Psoas muscle (tissue), 8 donors: Measurements from ENCODE around the gene CFAP46. TPM values are rescaled to one million over a fixed set of nuclear protein-coding genes. Genes with fewer than 3 reads are reported as not detected.
"Not testable (repeated sequence)": the region's sequence is repeated elsewhere in the genome, so short reads cannot be mapped to it uniquely, and the experiment has no call there.

Source experiments
- ATAC-seq, 4 donors: fragments of 200-7000 bp; cut with Tn5 transposase; one replicate each; pipeline ENCODE4 v1.9.1; 2020; ENCODE audit warnings: moderate library complexity in 3 of 4, mild to moderate bottlenecking in 2 of 4
- DNase-seq, 2 donors: peaks; one replicate each; pipeline ENCODE4 v3.0.0-alpha.2; 2020
- H3K27ac ChIP-seq: fragments of 200-600 bp; one replicate; pipeline ENCODE4 v1.8.0; 2022
- H3K27me3 ChIP-seq, 3 donors: fragments of 200-600 bp in 1 of 3; one replicate each; pipeline versions ENCODE4 v1.6.1 to v1.8.0; 2013 to 2022; ENCODE audit warnings: low read length in 2 of 3, mild to moderate bottlenecking in 2 of 3, moderate library complexity in 1 of 3; ENCODE audit not compliant: insufficient read depth in 3 of 3
- H3K36me3 ChIP-seq, 2 donors: fragments of 200-600 bp in 1 of 2; one replicate each; pipeline versions ENCODE4 v1.6.1 to v1.8.0; 2013 to 2022; ENCODE audit warnings: low read depth in 1 of 2, mild to moderate bottlenecking in 1 of 2, moderate library complexity in 1 of 2; ENCODE audit not compliant: insufficient read depth in 1 of 2
- H3K4me1 ChIP-seq: fragments of 200-600 bp; one replicate; pipeline ENCODE4 v1.8.0; 2022
- H3K4me3 ChIP-seq: fragments of 200-600 bp; one replicate; pipeline ENCODE4 v1.8.0; 2022; ENCODE audit warnings: mild to moderate bottlenecking
- H3K9me3 ChIP-seq: fragments of 200-600 bp; one replicate; pipeline ENCODE4 v1.8.0; 2022
- WGBS, 3 donors: extraction: QIAGEN DNeasy Blood & Tissue Kit; methylation state at CpG; one replicate each; pipeline versions ENCODE4 v1.1.6 to v1.1.7; 2013; 5-methylcytosine and 5-hydroxymethylcytosine counted together
- intact Hi-C, 2 donors: fragments of 100-400 bp; cut with DNase I; formaldehyde crosslinking; loops; one replicate each; pipeline versions ENCODE4 v1.11.0 to v1.14.2; 2022
- polyA plus RNA-seq, 3 donors: library from polyadenylated mRNA; stranded (reverse); fragments of 200-250 nt; gene quantifications; one replicate each; pipeline ENCODE4 v1.2.3, GENCODE V29; 2013
- total RNA-seq, 4 donors: library from RNA; stranded (reverse); fragmentation: NEBNext Ultra II Directional in 2 of 4; extraction: Animal tissue kit (Norgen Biotek cat#: 25700) in 2 of 4; gene quantifications; one replicate each; pipeline versions ENCODE4 v1.2.1 to v1.2.4, GENCODE V29; 2021 to 2023
- TF ChIP-seq, protein P1 (sequence below): fragments of 200-600 bp; IDR thresholded peaks from one replicate; pipeline ENCODE4 v1.8.0; 2022; ENCODE audit warnings: antibody characterized with exemption
- donor health status: healthy with polysubstance abuse.
- donor health status: DM: no; HTN: no; CAD: no; lungs with moderate emphysema.
- donor health status: Bipolar disorder and iron deficiency.
- donor health status: healthy.
- donor health status: DM: yes; HTN: yes; CAD: no.
- donor health status: DM: no; HTN: no; CAD: no.
- donor health status: DM: no; HTN: no; CAD: no.
- donor health status: DM: yes; HTN: yes; CAD: no.

CFAP46 gene
- total and polyA plus RNA-seq, 7 donors = 3.9 to 25.4 (median 13.8) TPM

DNA sequence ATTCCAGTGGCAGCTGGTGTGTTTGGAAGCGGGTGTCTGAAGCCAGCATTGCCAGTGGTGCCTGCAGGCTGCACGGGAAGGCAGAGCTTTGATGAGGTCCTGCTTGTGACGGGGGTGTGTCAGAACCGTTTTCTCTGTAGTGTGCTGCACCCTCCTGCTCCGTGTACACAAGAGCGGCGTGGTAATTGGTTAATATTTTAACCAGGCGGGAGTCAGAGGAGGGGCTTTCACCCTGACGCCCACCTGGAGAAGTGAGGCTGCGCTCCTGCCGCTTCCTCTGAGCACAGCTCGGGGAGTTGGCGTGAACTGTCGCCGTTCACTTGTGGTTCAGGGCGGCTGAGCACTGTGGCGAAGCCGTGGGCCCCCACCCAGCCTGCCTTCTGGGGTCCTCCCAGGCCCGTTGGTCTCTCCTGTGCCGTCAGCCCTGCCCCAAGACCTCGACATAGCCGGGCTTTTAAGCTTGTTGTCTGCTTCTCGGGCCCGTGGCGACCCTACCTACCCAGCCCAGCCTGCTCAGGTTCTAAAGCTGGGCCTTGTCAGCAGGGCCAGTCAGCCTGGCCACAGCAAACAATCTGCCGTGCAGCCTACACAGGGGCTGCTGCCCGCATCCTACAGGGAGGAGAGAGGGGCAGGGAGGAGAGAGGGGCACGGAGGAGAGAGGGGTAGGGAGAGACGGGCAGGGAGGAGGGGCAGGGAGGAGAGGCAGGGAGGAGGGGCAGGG lies 168.0 kb downstream of the CFAP46 start:
- 75 to 80% (median 77%) methylated on average over 28 to 29 of the region's 29 CpGs for WGBS, 3 donors
- intact Hi-C loops = no loop called here
- ATAC-seq = no peak
- Histone ChIP-seq H3K27me3 (no peaks in the 10 kb centered on the region), H3K9me3 (no peaks in the 10 kb centered on the region), H3K4me3 (no peak overlapping the region), H3K4me1 (no peaks in the 10 kb centered on the region), H3K27ac (no peak overlapping the region), H3K36me3 (peaks cover 0 to 24% of the 10 kb centered on the region in 2 donors)
- TF ChIP-seq, protein P1, sequence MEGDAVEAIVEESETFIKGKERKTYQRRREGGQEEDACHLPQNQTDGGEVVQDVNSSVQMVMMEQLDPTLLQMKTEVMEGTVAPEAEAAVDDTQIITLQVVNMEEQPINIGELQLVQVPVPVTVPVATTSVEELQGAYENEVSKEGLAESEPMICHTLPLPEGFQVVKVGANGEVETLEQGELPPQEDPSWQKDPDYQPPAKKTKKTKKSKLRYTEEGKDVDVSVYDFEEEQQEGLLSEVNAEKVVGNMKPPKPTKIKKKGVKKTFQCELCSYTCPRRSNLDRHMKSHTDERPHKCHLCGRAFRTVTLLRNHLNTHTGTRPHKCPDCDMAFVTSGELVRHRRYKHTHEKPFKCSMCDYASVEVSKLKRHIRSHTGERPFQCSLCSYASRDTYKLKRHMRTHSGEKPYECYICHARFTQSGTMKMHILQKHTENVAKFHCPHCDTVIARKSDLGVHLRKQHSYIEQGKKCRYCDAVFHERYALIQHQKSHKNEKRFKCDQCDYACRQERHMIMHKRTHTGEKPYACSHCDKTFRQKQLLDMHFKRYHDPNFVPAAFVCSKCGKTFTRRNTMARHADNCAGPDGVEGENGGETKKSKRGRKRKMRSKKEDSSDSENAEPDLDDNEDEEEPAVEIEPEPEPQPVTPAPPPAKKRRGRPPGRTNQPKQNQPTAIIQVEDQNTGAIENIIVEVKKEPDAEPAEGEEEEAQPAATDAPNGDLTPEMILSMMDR = no peak
- no peak for DNase-seq

DNA sequence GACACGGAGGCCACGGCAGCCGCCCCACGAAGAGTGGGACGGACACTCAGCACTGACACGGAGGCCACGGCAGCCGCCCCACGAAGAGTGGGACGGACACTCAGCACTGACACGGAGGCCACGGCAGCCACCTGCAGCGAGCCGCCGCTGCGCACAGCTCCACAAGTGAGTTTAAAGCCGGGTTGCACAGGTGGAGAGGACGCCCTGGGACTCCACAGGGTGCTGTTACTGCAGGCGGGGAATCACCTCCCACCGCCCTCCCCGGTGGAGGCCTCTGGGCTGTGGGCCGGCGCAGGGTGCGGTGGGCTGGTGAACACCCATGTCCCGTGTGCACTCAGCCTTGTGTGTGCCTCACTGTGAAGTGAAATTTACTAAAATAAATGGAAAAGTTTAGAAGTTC lies 169.6 kb downstream of the CFAP46 start:
- intact Hi-C loops, H3K4me1 ChIP-seq, ATAC-seq, H3K4me3 ChIP-seq, H3K27me3 ChIP-seq, DNase-seq, H3K27ac ChIP-seq, H3K9me3 ChIP-seq: not testable (repeated sequence)
- H3K36me3 ChIP-seq = peaks cover 0 to 20% of the 10 kb centered on the region in 2 donors
- WGBS, 3 donors = 95 to 99% (median 98%) methylated on average over 10 to 20 of the region's 25 CpGs

GRCh38 chr10:132770061-132771021 lies 172.0 kb downstream of the CFAP46 start:
- no peaks in the 10 kb centered on the region for H3K27me3 ChIP-seq
- no peak for DNase-seq
- no peak for ATAC-seq
- peaks cover 0 to 16% of the 10 kb centered on the region in 2 donors for H3K36me3 ChIP-seq
- intact Hi-C loops = no loop called here
- no peaks in the 10 kb centered on the region for H3K4me1 ChIP-seq
- no peak overlapping the region for H3K4me3 ChIP-seq
- TF ChIP-seq, protein P1 = no peak
- H3K9me3 ChIP-seq = no peaks in the 10 kb centered on the region
- 96% methylated on average over 45 of the region's 45 CpGs for WGBS, 3 donors
- H3K27ac ChIP-seq = no peak overlapping the region

DNA sequence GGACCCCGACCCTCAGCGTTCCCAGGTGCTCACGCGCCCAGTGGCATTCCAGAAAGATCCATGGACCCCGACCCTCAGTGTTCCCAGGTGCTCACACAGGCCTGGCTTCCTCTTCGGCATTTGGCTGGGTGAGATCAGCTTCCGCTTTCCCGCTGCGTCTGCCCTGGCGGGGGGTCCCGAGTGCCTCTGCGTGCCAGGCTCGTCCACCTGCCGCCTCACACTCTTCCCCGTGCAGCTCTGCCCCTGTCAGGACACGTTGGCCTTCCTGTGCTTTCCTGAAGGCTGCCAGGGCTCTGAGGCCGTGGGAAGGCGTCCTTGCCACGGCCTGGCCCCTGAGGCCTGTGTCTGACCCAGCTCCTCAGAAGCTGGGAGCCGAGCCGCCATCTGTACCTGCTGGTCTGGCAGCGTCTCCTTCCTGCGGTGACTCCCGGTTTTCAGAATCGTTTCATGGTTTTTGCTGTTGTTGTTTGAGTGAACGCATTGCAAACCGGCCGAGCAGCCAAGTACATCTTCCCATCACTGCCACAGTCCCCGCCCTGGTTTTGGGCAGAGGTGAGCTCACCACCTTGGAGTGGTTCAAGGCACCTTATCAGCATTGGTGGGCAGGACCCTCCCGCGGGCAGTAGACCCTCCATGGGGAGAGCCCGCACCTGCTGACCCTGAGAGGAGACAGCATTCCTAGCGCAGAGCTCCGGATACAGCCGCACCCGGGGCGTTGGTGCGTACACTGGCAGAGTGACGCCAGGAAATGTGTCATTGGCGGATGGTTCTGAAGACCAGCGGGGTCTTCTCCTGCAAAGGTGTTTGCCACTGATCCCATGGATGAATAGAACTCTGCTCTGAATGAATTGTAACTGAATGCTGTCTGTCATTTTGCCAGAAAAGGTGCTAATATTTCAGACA lies 173.8 kb downstream of the CFAP46 start:
- Histone ChIP-seq H3K27me3 (no peaks in the 10 kb centered on the region), H3K4me3 (no peak overlapping the region), H3K36me3 (peaks cover 0 to 16% of the 10 kb centered on the region in 2 donors), H3K27ac (no peak overlapping the region), H3K4me1 (no peaks in the 10 kb centered on the region), H3K9me3 (no peaks in the 10 kb centered on the region)
- ATAC-seq = no peak
- WGBS, 3 donors = 96 to 98% (median 97%) methylated on average over 41 of the region's 41 CpGs
- intact Hi-C loops = no loop called here
- TF ChIP-seq, protein P1 = no peak
- no peak for DNase-seq
